Measurements from ENCODE around the gene SPON1.

GRCh38 chr11:13966486-13966885 is 4.0 kb downstream of the SPON1 start:
- TF ChIP-seq, protein P1, sequence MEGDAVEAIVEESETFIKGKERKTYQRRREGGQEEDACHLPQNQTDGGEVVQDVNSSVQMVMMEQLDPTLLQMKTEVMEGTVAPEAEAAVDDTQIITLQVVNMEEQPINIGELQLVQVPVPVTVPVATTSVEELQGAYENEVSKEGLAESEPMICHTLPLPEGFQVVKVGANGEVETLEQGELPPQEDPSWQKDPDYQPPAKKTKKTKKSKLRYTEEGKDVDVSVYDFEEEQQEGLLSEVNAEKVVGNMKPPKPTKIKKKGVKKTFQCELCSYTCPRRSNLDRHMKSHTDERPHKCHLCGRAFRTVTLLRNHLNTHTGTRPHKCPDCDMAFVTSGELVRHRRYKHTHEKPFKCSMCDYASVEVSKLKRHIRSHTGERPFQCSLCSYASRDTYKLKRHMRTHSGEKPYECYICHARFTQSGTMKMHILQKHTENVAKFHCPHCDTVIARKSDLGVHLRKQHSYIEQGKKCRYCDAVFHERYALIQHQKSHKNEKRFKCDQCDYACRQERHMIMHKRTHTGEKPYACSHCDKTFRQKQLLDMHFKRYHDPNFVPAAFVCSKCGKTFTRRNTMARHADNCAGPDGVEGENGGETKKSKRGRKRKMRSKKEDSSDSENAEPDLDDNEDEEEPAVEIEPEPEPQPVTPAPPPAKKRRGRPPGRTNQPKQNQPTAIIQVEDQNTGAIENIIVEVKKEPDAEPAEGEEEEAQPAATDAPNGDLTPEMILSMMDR (IDR thresholded peaks at IDR 0.05; ENCODE audit: borderline replicate concordance, extremely low read depth, low read length, poor library complexity, severe bottlenecking): no peak
- no peak for TF ChIP-seq EZH2 (IDR thresholded peaks at IDR 0.05; ENCODE audit: borderline replicate concordance, low read depth, low read length, severe bottlenecking)
